ENCODE measurements around the gene NKX2-4.

NKX2-4 gene

DNA sequence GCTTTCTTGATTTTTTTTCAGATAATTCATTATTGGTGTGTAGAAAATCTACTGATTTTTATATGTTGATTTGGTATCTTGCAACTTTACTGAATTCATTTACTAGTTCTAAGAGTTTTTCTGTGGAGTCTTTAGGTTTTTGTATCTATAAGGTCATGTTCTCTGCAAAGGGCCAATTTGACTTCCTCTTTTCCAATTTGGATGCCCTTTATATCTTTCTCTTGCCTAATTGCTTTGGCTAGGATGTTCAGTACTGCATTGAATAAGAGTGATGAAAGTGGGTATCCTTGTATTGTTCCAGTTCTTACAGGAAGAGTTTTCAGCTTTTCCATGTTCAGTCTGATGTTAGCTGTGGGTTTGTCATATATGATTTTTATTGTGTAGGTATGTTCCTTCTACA, 14.4 kb upstream of the NKX2-4 start:
- H3K4me3 ChIP-seq (ENCODE audit: low read length), result no peak overlapping the region
- H3K36me3 ChIP-seq (ENCODE audit: insufficient read depth, low read length), result no peaks in the 10 kb centered on the region
- H2AFZ ChIP-seq (ENCODE audit: low read depth, low read length), result no peak overlapping the region
- H3K9me3 ChIP-seq (ENCODE audit: low read length), result no peaks in the 10 kb centered on the region
- H3K4me1 ChIP-seq (ENCODE audit: insufficient read depth, low read length), result no peaks in the 10 kb centered on the region
- H3K27me3 ChIP-seq (ENCODE audit: insufficient read depth, low read length), result peaks cover 2% of the 10 kb centered on the region

DNA sequence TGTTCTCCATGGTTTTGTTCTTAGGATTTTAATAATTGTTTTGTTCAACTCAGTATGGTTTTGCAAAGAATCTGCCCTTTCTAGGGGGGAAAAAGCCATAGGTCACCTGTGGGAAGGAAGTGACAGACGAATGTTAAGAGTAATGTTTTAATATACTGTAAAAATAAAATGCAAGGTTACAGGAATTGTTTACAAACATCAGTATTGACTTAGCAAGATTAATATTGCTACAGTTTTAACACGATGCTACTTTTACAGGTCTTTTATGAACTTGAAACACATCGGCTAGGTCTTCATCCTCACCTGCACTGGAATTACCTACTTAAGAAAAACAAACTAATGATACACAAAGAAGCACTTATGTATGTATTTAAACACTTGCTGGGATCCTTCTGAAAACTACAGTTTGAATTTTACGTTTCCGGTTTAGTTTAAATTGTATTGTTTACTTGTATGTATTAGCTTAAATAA, 1.7 kb upstream of the NKX2-4 start:
- no peaks in the 10 kb centered on the region for H3K4me1 ChIP-seq (ENCODE audit: insufficient read depth, low read length)
- H3K27me3 ChIP-seq (ENCODE audit: insufficient read depth, low read length), result peaks cover 71% of the 10 kb centered on the region
- no peaks in the 10 kb centered on the region for H3K9me3 ChIP-seq (ENCODE audit: low read length)
- no peak overlapping the region for H3K4me3 ChIP-seq (ENCODE audit: low read length)
- no peaks in the 10 kb centered on the region for H3K36me3 ChIP-seq (ENCODE audit: insufficient read depth, low read length)
- H2AFZ ChIP-seq (ENCODE audit: low read depth, low read length), result no peak overlapping the region

DNA sequence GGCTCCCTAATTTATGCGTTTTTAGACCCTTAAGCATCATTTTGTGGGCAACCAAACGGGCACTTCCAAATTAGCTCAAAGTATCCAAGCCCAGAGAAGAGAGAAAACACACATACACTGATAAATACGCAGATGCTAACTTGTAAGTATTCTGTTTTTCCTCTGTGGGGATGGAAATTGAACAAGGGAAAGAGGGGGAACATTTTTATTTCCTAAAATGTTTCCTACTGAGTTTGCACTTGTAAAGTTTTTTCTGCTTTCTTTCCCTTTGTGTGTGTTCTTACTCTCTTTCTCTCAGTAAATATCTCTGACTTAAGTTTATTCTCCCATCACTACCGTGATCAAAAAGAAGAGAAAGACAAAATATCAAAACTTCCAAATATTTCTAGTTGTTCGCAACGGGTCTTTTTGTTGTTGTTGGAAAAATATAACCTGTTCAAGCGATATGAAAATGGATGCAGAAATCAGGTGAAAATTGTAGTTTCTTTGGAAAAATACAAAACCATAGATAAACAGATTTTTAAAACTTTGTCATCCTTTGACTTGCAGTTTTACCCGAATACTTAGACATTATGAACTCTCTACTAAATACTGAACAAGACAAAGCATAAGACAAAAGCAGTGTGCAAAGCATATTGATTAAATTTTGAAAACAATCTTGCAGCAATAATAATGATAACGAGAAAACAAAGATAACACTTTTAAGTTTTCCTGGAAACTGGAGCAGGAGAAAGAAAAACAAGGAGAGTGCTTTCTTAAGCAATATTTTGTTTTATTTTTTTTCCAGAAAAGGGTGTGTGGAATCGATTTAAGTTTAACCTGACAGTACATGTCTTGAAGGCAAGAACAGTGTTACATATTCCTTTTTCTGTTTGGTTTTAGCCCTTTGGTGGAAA, 1.0 kb upstream of the NKX2-4 start:
- Histone ChIP-seq H3K9me3 (ENCODE audit: low read length) (no peaks in the 10 kb centered on the region), H3K36me3 (ENCODE audit: insufficient read depth, low read length) (no peaks in the 10 kb centered on the region), H2AFZ (ENCODE audit: low read depth, low read length) (no peak overlapping the region), H3K4me3 (ENCODE audit: low read length) (no peak overlapping the region), H3K4me1 (ENCODE audit: insufficient read depth, low read length) (no peaks in the 10 kb centered on the region), H3K27me3 (ENCODE audit: insufficient read depth, low read length) (peaks cover 78% of the 10 kb centered on the region)

DNA sequence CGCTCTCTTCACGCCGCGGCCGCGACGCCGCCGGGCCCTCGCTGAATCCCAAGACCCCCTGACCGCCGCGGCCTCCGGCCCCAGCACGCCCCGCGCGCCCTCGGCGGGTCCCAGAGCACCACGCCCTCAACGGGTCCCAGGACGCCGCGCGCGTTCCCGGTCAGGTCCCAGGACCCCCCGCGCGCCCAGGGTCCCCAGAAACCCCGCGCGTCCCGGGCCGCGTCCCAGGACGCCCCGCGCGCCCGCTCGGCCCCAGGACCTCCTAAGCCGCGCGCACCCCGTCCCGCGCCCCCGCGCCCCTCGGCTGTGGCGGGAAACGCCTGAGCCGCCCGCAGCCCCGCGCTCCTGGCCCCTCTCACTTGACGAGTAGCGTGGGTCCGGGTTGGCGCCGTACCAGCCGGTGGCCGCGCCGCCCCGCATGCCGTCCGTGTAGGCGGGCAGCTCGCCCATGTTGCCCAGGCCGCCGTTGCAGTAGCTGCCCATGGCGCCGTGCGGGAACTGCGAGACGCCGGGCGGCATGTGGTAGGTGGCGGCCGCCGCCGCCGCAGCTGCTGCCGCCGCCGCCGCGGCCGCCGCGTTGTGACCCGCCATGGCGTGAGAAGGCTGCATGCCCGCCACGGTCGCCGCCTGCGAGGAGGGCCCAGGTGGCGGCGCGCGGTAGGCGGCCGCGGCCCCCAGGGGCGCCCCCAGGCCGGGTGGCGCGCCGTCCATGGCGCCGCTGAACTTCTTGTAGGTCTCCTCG, 556 bp downstream of the NKX2-4 start:
- Histone ChIP-seq H3K4me3 (ENCODE audit: low read length) (no peak overlapping the region), H3K4me1 (ENCODE audit: insufficient read depth, low read length) (no peaks in the 10 kb centered on the region), H3K9me3 (ENCODE audit: low read length) (no peaks in the 10 kb centered on the region), H2AFZ (ENCODE audit: low read depth, low read length) (peak overlapping the region; percentile 65), H3K27me3 (ENCODE audit: insufficient read depth, low read length) (peaks cover 88% of the 10 kb centered on the region), H3K36me3 (ENCODE audit: insufficient read depth, low read length) (no peaks in the 10 kb centered on the region)

DNA sequence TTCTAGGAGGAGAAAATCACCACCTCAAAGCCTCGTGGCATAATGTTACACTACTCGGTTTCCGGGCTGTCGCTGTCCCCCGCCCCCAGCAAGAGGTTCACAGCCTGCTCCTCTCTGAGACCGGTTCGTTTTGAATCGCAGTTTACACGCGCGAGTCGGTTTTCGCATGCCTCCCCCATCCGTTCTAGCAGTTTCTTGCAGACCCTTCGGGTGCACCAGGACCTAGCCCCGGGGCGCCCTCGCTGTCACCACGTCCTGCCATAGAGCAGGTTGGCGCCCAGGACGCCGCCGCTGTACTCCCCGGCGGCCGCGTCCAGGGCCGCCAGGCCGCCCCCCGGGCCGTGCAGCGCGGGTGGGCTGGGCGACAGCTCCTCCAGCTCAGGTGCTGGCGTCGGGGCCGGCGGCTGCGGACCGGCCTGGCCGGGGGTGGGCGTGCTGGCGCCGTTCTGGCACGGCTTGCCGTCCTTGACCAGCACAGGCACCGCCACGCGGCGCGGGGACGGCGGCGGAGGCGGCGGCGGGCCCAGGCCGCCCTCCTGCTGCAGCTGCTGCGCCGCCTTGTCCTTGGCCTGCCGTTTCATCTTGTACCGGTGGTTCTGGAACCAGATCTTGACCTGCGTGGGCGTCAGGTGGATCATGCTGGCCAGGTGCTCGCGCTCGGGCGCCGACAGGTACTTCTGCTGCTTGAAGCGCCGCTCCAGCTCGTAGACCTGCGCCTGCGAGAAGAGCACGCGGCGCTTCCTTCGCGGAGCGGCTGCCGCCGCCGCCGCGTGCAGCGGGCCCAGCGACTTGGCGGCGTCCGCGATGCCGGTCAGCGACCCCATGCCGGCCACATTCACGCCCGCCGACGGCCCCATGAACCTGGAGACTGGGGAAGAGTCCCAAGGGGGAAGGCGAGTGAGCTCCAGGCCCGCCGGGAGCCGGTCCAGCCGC, 1.4 kb downstream of the NKX2-4 start:
- H3K4me3 ChIP-seq (ENCODE audit: low read length), result no peak overlapping the region
- H3K9me3 ChIP-seq (ENCODE audit: low read length), result peaks cover 2% of the 10 kb centered on the region
- no peaks in the 10 kb centered on the region for H3K36me3 ChIP-seq (ENCODE audit: insufficient read depth, low read length)
- no peaks in the 10 kb centered on the region for H3K4me1 ChIP-seq (ENCODE audit: insufficient read depth, low read length)
- H3K27me3 ChIP-seq (ENCODE audit: insufficient read depth, low read length), result peaks cover 88% of the 10 kb centered on the region
- H2AFZ ChIP-seq (ENCODE audit: low read depth, low read length), result peak overlapping the region; percentile 65

DNA sequence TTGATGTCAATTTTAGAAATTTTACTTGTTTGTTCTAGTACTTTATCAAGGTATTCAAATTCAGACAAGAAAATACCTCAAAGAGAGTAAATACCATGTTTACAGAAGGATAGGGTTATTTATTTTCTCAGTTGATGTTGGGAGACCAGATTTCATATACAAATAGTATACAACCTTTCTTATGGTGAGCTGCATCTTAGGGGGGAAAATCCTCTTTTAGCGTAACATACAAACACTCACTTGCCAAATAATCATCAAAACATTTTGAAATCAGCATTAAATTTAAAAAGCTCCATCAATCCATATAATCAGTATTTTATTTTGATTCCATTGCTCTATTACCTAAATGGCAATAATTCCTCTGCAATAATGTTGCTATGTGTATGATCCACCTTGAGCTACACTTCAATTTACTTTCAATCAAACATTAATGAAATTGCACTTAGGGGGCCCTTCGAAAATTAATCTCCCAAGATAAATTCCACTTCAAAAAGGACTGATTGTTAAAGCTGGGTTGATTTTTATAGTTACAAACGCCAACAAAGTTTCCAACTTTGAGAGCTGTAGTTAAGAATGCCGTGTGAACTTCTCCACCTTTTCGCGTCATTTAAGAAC, 2.2 kb downstream of the NKX2-4 start:
- Histone ChIP-seq H2AFZ (ENCODE audit: low read depth, low read length) (no peak overlapping the region), H3K36me3 (ENCODE audit: insufficient read depth, low read length) (peaks cover 3% of the 10 kb centered on the region), H3K4me3 (ENCODE audit: low read length) (no peak overlapping the region), H3K4me1 (ENCODE audit: insufficient read depth, low read length) (no peaks in the 10 kb centered on the region), H3K9me3 (ENCODE audit: low read length) (peaks cover 2% of the 10 kb centered on the region), H3K27me3 (ENCODE audit: insufficient read depth, low read length) (peaks cover 81% of the 10 kb centered on the region)

DNA sequence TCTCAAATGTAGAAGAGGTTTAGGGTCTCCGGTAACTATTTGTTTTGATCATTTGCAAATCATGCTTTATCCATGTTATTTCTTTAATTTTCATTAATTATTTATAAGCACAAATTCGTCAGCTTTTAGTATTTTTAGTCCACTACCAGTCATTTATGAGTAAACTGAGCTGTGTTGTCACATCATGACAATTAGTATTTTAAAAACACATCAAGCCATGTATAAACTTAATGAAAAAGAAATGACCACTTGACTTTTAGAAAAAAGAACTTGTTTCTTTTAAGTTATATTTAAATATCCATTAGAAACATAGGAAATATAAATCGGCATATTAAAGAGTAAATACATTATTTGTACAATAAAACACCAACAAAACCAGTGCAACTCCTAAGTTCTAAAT, 2.8 kb downstream of the NKX2-4 start:
- no peak overlapping the region for H3K4me3 ChIP-seq (ENCODE audit: low read length)
- peaks cover 77% of the 10 kb centered on the region for H3K27me3 ChIP-seq (ENCODE audit: insufficient read depth, low read length)
- H3K9me3 ChIP-seq (ENCODE audit: low read length), result peaks cover 2% of the 10 kb centered on the region
- H3K36me3 ChIP-seq (ENCODE audit: insufficient read depth, low read length), result peaks cover 9% of the 10 kb centered on the region
- no peak overlapping the region for H2AFZ ChIP-seq (ENCODE audit: low read depth, low read length)
- H3K4me1 ChIP-seq (ENCODE audit: insufficient read depth, low read length), result no peaks in the 10 kb centered on the region

DNA sequence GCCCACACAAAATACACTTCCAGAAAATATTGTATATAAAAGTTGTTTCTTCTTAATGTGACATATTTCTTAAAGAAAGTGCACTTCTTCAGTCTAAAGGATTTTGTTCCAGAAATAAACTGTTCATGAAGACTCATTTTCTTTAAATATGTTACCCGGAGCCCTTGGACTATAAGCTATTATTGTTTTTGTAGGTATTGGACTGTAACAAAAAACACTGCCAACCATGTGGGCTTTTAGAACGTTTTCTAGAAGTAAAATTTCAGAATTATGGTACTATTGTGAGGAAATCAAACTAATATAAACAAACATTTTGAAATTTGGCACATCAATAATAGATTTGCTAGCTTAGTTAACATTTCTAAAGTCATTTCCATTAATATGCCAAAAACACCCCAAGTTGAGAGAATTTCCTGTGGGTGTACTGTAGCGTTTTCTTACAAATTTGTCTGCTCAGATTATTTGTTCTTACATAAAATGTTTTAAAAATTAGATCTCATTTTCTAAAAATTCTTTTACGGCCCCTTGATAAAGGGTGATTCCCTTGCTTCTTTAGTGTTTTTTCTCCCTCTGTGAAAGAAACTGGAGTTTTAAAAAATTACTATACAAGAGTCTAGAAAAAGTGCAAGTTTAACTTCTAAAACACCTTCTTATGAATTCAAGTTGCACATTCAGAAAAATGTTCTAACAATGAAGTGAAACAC, 3.4 kb downstream of the NKX2-4 start:
- H2AFZ ChIP-seq (ENCODE audit: low read depth, low read length), result no peak overlapping the region
- H3K27me3 ChIP-seq (ENCODE audit: insufficient read depth, low read length), result peaks cover 73% of the 10 kb centered on the region
- H3K36me3 ChIP-seq (ENCODE audit: insufficient read depth, low read length), result peaks cover 15% of the 10 kb centered on the region
- no peak overlapping the region for H3K4me3 ChIP-seq (ENCODE audit: low read length)
- no peaks in the 10 kb centered on the region for H3K4me1 ChIP-seq (ENCODE audit: insufficient read depth, low read length)
- peaks cover 2% of the 10 kb centered on the region for H3K9me3 ChIP-seq (ENCODE audit: low read length)

DNA sequence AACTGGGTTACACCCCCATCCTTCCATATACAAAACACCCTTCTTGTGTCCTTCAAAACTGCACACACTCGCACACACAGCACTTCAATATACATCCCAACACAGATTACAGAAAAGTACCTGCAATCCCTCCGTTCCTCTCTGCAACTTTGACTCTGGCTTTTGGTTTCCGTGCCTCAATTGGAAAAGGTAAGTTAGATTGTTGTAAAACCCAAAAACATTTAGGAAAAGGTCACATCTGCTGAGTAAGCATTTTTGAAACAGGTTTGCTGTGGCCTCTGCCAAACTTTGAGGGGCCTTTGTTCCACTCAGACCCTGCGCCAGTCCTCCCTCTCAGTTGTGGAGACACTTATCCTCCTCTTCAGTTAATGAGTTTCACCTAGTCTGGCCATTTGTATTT, 4.2 kb downstream of the NKX2-4 start:
- Histone ChIP-seq H3K4me3 (ENCODE audit: low read length) (no peak overlapping the region), H3K4me1 (ENCODE audit: insufficient read depth, low read length) (no peaks in the 10 kb centered on the region), H2AFZ (ENCODE audit: low read depth, low read length) (no peak overlapping the region), H3K9me3 (ENCODE audit: low read length) (peaks cover 2% of the 10 kb centered on the region), H3K27me3 (ENCODE audit: insufficient read depth, low read length) (peaks cover 65% of the 10 kb centered on the region), H3K36me3 (ENCODE audit: insufficient read depth, low read length) (peaks cover 18% of the 10 kb centered on the region)

DNA sequence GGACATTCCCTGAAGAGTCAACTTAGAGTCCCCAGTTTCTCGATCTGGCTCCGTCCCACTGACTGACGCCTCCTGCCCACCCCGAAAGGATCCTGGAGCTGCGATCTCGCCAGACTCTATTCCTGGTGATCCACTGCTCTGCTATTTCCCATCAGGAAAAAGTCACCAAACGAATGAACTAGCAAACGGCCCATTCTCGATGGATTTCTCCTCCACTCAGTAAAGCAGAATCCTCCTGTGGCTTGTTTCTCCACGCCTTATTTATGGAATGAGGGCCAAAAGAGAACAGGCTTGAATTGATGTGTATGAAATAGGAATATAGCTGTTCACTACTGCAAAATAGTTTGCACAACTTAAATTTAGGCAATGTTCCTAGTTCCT, 5.4 kb downstream of the NKX2-4 start:
- Histone ChIP-seq H3K27me3 (ENCODE audit: insufficient read depth, low read length) (peaks cover 53% of the 10 kb centered on the region), H3K9me3 (ENCODE audit: low read length) (peaks cover 2% of the 10 kb centered on the region), H3K4me3 (ENCODE audit: low read length) (no peak overlapping the region), H2AFZ (ENCODE audit: low read depth, low read length) (no peak overlapping the region), H3K4me1 (ENCODE audit: insufficient read depth, low read length) (no peaks in the 10 kb centered on the region), H3K36me3 (ENCODE audit: insufficient read depth, low read length) (peaks cover 29% of the 10 kb centered on the region)

DNA sequence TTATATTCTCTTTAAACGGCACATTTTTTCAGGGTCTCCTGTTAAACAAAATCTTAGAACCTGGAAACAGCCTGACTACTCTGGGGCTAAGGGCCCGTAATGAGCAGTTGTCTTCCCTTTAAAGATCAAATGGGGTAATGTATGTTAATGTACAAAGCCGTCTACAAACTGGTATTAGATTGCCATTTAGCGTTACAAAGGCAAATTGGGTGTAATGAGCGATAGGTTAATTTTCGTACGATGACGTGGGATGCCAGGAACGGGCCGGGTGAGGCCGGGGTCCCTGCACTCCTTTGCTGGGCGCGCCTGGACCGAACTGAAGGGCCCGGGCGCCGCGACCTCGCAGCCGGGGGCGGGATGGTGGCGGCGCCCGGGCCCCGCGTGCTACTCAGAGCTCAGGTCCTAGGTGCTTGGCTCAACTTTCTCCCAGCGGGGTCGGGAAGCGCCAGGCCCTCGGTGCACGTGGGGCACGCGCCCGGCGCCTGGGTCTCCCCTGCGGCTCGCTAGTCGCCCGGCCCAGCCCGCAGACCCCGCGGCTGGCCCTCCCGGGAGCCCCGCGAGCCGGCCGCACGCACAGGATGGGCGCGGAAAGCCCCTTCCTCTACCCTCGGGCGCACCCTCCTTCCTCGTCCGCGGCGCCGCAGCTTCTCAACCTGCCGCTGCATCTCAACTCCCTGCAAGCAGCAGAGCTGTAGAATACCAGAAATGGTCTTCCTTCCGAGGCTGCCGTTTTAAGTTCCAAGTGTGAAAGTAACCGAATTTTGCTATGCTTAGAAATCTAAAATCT, 5.9 kb downstream of the NKX2-4 start:
- no peak overlapping the region for H3K4me3 ChIP-seq (ENCODE audit: low read length)
- no peaks in the 10 kb centered on the region for H3K4me1 ChIP-seq (ENCODE audit: insufficient read depth, low read length)
- H3K36me3 ChIP-seq (ENCODE audit: insufficient read depth, low read length), result peaks cover 35% of the 10 kb centered on the region
- peaks cover 2% of the 10 kb centered on the region for H3K9me3 ChIP-seq (ENCODE audit: low read length)
- H2AFZ ChIP-seq (ENCODE audit: low read depth, low read length), result no peak overlapping the region
- peaks cover 47% of the 10 kb centered on the region for H3K27me3 ChIP-seq (ENCODE audit: insufficient read depth, low read length)

All from neuron (in vitro differentiated cells).